Ovary (tissue), 3 donors: ENCODE data around the gene SEMA4D.

Experiments used
- EP300 ChIP-seq: sonication (generic); formaldehyde crosslinking; IDR thresholded peaks from one replicate; pipeline ENCODE4 v1.6.1; 2017; ENCODE audit warnings: antibody characterized with exemption
- POLR2A ChIP-seq: fragments of 450-650 bp; IDR thresholded peaks from one replicate; pipeline ENCODE4 v1.6.1; 2017; ENCODE audit warnings: antibody characterized with exemption, mild to moderate bottlenecking, moderate library complexity
- TF ChIP-seq, protein P1 (sequence below), 3 donors: fragments of 450-650 bp in 2 of 3; fragments of 200-600 bp in 1 of 3; IDR thresholded peaks; one replicate each; pipeline versions ENCODE4 v1.5.1 to v1.8.0; 2016 to 2022; ENCODE audit warnings: antibody characterized with exemption in 3 of 3, mild to moderate bottlenecking in 1 of 3
- donor health status: DM: no; HTN: no; CAD: no.

DNA sequence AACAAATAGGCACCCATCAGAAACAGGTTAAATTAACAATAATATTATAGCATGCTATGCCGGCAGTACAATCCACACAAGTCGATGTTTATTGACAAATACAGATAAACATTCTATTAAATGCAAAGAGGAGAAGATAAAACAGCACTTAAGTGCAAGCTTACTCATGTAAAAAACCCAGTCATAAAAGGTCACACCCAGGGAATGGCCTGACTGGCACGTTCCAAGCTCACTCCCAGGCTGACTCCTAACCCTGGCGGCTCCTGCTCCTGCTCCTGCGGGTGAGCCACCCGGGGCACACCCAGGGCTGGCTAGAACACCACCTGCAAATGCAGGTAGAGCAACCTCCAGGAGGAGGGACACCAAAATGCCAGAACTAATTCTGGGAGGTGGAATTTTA lies 66.9 kb downstream of the SEMA4D start:
- TF ChIP-seq, protein P1, sequence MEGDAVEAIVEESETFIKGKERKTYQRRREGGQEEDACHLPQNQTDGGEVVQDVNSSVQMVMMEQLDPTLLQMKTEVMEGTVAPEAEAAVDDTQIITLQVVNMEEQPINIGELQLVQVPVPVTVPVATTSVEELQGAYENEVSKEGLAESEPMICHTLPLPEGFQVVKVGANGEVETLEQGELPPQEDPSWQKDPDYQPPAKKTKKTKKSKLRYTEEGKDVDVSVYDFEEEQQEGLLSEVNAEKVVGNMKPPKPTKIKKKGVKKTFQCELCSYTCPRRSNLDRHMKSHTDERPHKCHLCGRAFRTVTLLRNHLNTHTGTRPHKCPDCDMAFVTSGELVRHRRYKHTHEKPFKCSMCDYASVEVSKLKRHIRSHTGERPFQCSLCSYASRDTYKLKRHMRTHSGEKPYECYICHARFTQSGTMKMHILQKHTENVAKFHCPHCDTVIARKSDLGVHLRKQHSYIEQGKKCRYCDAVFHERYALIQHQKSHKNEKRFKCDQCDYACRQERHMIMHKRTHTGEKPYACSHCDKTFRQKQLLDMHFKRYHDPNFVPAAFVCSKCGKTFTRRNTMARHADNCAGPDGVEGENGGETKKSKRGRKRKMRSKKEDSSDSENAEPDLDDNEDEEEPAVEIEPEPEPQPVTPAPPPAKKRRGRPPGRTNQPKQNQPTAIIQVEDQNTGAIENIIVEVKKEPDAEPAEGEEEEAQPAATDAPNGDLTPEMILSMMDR (IDR thresholded peaks at IDR 0.05), result no peak
- TF ChIP-seq POLR2A (no peak), EP300 (no peak)
